Activated CD8-positive, alpha-beta memory T cell treated with anti-CD3 and anti-CD28 coated beads for 24 hours (primary cell): Measurements from ENCODE around the gene NFS1.

ENCODE experiments used
- DNase-seq: peaks from one replicate; pipeline ENCODE4 v3.0.0-alpha.2; 2020

Gene NFS1

DNA sequence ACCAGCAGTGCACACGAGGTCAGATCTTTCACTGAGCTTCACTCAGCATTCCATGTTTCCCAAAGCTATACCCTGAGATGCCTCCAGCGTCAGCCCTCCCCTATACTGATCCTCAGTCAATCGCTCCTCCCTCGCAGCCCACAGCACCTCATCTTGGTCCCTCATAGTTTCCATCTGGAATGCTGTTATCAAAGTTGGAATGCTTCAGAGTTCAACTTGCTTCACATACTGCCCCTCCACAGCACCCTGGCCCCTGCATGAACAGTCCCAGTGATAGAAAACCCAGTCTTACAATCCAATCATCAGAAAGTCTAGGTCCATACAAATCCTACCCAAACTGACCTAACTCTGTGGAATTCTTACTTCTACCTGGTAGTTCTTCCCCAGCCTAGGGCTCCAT lies 63.5 kb downstream of the NFS1 start:
- no peak for DNase-seq

DNA sequence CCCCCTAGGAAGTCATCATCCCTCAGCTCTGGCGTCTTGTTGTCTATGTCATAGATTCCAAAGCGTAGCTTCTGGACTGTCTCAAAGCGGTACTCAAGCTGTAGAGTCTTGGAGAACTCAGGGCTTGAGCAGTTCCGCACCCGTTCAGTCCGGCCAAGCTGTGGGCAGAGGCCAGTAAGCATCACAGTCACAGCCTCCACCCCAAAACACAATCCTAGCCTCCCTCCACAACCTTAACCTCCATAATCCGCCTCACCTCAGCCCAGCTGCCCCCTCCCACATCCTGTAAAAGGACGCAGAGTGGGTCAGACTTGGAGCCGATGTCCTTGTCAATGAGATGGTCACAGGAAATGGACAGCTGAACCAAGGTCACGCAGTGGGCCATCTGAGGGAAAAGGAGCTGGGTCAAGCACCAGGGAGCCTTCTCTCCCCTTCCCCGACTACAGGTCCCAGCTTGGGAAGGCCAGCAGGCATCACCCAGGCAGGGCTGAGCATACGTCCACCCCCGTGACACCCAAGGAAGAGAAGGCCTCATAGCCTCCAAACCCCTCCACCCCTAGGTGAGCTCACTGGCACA lies 66.5 kb downstream of the NFS1 start:
- peak; percentile 42 for DNase-seq

DNA sequence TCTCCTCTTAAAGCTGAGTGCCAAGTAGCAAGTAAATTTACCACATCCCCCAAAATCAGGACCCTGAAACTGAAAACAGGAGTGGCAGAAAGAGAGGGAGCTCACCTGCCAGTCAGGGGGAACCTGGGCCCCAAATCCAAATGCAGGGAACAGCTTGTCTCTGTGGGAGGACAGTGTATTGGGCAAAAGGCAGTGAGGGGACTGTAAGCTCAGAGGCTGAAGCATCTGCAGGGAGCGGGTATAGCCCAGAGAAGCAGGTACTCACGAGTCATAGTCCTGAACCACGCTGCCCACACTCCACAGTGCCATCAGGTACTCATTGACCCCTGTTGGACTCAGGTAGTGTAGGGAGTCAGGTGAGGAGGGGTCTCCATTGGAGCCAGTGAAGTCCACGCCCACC lies 68.5 kb downstream of the NFS1 start:
- no peak for DNase-seq

DNA sequence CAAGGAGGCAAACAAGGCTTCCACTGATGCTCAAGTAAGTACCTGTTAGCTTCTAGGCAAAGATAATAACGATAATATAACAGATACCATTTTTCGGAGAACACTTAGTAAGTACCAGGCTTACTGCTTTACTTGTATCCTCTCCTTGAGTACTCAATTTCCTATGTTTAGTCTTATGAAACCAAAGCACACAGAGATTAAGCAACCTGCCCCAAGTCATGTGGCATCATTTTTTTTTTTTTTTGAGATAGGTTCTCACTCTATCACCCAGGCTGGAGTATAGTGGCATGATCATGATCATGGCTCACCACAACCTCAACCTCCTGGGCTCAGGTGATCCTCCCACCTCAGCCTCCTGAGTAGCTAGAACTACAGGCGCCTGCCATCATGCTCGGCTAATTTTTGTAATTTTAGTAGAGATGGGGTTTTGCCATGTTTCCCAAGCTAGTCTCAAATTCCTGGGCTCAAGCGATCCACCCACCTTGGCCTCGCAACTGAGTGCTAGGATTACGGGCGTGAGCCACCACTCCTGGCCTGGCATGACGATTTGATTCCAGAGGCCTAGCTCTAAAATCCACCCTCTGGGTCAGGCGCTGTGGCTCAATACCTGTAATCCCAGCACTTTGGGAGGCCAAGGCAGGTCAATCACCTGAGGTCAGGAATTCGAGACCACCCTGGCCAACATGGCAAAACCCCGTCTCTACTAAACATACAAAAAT lies 69.6 kb downstream of the NFS1 start:
- DNase-seq = no peak

DNA sequence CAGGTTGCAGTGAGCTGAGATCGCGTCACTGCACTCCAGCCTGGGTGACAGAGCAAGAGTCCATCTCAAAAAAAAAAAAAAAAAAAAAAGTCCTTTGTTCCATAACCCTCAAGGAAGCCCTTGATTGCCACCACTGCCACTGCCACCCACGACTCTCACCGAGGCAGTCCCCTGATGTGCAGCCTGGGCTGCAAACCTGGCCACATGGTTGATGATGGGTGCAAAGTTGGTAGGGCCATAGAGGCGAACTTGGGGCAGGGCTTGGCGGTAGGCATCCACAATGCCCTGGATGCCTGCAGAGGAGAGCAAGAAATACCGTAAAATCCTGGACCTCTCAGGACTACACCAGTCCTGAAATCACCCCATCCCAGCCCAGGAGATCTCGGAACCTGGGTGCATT lies 72.0 kb downstream of the NFS1 start:
- peak; percentile 40 for DNase-seq

DNA sequence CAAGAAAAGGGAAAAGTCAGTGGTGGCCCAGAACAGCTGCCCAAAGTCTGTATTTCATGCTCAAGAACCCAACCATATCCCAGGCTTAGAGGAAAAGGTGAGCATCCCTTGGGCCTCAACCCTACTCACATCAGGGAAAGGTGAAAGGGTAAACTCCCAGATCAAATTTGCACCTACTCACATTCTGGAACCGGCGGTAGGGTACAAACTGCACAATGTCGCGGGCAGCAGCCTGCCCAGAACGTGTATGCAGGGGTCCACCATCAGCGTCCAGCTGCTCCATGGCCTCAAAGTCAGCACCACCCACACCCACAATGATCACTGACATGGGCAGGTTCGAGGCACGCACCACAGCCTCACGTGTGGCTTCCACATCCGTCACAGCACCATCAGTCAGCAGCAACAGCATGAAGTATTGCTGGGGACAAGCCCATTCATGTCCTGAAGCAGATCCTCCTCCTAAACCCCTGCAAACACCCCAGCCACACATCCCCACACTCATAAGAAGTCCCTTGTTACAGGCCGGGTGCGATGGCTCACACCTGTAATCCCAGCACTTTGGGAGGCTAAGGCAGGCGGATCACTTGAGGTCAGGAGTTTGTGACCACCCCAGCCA lies 72.7 kb downstream of the NFS1 start:
- peak; percentile 41 for DNase-seq

DNA sequence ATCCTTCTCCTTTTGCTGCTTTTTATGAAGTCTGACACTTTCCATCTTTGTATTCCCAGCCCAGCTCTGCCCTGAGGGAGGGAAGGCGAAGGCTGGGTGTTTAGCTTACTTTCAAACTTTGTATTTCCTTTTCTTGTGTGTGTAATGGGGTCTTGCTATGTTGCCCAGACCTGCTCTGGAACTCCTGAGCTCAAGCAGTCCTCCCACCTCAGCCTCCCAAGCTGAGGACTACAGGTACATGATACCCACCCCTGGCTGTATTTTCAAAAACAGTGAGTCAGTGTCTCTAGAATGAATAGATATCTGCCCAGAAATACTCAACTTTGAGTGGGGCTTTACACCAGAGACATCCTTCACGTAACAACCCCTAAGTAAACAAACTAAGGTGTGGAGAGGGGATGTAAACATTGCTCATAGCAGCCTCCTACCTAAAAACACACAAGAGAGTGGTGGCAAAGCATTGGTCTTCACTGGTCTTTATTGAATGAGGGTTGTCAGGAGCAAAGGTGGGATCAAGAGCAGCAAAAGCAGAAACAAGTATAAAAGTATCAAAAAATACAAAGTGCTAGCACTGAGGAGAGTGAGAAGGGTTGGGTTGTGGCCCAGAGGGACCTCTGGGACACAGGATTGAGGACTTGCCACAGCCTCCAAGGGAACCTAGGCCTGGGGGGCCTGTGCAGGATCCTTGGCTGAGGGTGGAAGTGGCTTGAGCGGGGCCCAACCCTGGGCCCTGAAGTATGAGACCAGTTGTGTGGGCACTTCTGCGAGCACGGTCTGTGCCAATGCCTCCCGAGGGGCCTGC lies 73.4 kb downstream of the NFS1 start:
- DNase-seq = peak; percentile 51

DNA sequence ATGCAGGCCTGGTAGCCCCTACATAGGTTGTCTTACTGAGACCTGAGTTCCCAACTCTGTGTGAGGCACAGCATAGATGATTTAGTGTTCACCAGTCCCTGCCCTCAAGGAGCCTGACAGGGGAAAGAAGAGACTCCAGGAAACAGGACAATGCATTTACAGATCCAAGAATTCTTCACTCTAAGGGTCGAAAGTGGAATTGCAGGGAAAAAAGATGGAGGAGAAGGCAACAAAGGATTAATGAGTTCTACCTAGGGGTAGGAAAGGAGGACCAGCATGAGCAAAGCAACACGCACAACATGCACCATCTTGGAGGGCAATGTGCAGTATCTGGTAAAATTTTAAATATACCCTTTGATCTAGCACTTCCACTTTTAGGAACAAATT lies 77.6 kb downstream of the NFS1 start:
- DNase-seq = no peak

DNA sequence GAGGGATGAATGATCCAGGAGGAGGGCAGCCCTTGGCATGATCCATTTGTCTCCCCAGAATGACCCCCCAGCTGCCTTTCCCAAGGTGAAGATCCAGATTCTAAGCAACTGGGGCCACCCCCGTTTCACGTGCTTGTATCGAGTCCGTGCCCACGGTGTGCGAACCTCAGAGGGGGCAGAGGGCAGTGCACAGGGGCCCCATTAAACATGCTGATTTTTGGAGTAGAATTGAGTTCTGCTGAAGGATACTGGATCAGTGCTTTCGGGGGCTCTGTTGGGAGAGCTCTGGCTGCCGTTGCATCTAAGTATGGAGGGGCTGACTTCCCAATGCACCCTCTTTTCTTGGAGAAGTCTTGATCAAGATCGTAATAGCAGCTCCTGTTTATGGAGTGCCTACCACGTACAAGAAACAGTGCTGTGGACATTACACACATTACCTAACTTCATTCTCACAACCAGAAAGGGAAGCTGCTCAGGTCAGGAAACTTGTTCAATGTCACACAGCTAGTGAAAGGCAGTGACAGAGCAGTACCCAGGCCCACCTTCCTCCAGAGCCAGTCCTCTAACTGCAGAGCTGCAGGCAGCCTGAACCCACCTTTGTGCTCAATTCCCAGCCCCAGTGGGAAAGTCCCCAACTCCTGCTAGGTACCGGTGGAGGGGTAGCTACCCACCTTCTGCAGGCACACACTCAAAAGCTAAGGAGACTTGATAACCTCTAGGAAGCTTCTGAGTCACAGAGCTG lies 78.2 kb downstream of the NFS1 start:
- no peak for DNase-seq

DNA sequence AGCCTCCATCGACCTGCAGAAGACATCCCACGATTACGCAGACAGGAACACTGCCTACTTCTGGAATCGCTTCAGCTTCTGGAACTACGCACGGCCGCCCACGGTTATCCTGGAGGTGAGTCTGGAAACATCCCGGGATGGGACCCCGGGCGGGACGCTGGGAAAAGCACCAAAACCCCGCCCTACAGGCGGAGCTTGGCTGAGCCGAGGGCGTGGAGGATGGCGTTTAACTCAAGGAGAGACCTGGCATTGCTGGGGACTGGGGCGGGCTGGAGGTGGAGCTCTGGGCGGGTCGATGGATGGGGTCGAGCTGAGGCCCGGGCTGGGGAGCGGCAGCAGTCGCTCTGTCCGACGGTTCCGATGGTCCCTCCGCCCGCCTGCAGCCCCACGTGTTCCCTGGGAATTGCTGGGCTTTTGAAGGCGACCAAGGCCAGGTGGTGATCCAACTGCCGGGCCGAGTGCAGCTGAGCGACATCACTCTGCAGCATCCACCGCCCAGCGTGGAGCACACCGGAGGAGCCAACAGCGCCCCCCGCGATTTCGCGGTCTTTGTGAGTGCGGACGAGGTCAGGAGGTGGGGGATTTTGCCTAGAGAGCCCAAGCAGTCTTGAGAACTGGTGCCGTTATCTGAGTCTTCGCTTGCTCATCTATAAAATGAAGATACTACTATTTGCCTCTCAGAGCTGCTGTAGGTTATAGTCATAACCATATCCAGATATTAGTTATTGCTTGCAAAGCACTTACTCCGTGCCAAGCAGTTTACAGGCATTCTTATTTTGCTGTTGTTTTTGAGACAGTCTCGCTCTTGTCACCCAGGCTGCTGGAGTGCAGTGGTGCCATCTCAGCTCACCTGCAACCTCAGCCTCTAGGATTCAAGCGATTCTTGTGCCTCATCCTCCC lies 79.7 kb downstream of the NFS1 start:
- peak; percentile 89 for DNase-seq

DNA sequence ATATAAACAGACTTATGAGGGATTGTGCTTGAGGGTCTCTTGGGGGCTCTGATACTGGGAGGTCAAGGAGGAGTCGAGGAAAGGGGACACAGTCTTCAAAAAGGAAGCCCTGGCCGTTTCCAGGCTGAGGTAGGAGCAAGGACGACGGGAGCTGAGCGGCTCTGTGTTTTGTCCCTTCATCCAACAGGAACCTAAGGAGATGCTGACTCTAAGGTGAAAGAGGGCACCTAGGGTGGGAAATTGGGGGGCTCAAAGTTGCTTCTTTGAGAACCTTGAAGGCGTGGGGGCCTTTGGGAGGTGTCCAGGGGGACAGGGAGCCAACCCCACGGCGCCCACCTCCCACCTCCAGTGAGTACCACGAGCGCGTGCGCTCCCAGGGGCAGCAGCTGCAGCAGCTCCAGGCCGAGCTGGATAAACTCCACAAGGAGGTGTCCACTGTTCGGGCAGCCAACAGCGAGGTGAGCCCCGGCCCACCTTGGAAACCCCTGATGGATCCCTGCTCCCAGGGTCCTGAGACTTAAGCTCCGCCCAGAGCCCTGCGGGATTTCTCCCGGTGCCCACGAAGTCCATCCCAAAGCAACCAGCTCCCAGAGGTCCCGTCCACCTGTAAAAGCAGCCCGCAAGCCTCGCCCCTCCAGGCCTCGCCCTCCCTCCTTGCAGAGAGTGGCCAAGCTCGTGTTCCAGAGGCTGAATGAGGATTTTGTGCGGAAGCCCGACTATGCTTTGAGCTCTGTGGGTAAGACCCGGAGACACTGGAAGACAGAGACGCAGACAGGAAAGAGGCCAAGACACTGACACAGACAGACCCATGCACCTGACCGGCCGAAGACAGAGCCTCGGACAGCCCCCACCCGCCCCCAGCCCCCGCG lies 80.7 kb downstream of the NFS1 start:
- DNase-seq = peak; percentile 71
